K562 (cell line): ENCODE data around the gene MAD1L1. TPM values are rescaled to one million over a fixed set of nuclear protein-coding genes. Genes with fewer than 3 reads are reported as not detected.

Experiments
- BCLAF1 ChIP-seq, 2 experiments: fragments of 450-650 bp in 1 of 2; IDR thresholded peaks; 2 replicates each; pipeline ENCODE4 v1.6.1; 2011 to 2017; ENCODE audit warnings: low read depth in 2 of 2, antibody characterized with exemption in 1 of 2, borderline replicate concordance in 1 of 2, low read length in 1 of 2, mild to moderate bottlenecking in 1 of 2, mixed read lengths in 1 of 2; ENCODE audit not compliant: control insufficient read depth in 1 of 2
- CBX1 ChIP-seq: sonication (generic); IDR thresholded peaks from 2 replicates; pipeline ENCODE4 v1.6.1; 2016; ENCODE audit warnings: antibody characterized with exemption, low read depth, mild to moderate bottlenecking
- CBX3 ChIP-seq, 2 experiments: IDR thresholded peaks; 1 replicate in 1 of 2; 2 replicates in 1 of 2; pipeline ENCODE4 v1.6.1; 2012; ENCODE audit warnings: inconsistent platforms in 2 of 2, low read length in 2 of 2, borderline replicate concordance in 1 of 2, control low read depth in 1 of 2
- CBX5 ChIP-seq: IDR thresholded peaks from 2 replicates; pipeline ENCODE4 v1.6.1; 2014; ENCODE audit warnings: low read depth, borderline replicate concordance
- HDAC3 ChIP-seq: fragments of 450-650 bp; IDR thresholded peaks from 2 replicates; pipeline ENCODE4 v1.6.1; 2018; ENCODE audit warnings: borderline replicate concordance, mild to moderate bottlenecking, moderate library complexity; ENCODE audit not compliant: partially characterized antibody
- KDM5B ChIP-seq: fragments of 200-600 bp; sonication (generic); IDR thresholded peaks from 2 replicates; pipeline ENCODE4 v1.6.1; 2012; ENCODE audit warnings: low read depth, mild to moderate bottlenecking, moderate library complexity, low read length, control low read depth, inconsistent platforms; ENCODE audit not compliant: insufficient replicate concordance
- PHF21A ChIP-seq: fragments of 450-650 bp; IDR thresholded peaks from 2 replicates; pipeline ENCODE4 v1.6.1; 2017; ENCODE audit warnings: low read depth, borderline replicate concordance
- PPARD ChIP-seq: fragments of 250-450 bp; sonication (Bioruptor Pico); IDR thresholded peaks from 2 replicates; pipeline ENCODE4 v1.8.0; 2022; ENCODE audit warnings: inconsistent platforms, mild to moderate bottlenecking, moderate library complexity
- RBM22 ChIP-seq: fragments of 200-400 bp; formaldehyde crosslinking; IDR thresholded peaks from 2 replicates; pipeline ENCODE4 v1.6.1; 2018; ENCODE audit warnings: low read length, low read depth; ENCODE audit not compliant: poor library complexity, severe bottlenecking
- RFX7 ChIP-seq: fragments of 250-450 bp; sonication (Bioruptor Pico); IDR thresholded peaks from 2 replicates; pipeline ENCODE4 v1.5.1; 2021; ENCODE audit warnings: mild to moderate bottlenecking
- SREBF2 ChIP-seq: sonication (generic); formaldehyde crosslinking; IDR thresholded peaks from 2 replicates; pipeline ENCODE4 v1.4.0; 2020; ENCODE audit warnings: mild to moderate bottlenecking, missing genetic modification reagents
- TRIM28 ChIP-seq: fragments of 450-650 bp; IDR thresholded peaks from 2 replicates; pipeline ENCODE4 v1.6.1; 2017
- YBX1 ChIP-seq: fragments of 450-650 bp; IDR thresholded peaks from 2 replicates; pipeline ENCODE4 v1.7.1; 2016; ENCODE audit warnings: mild to moderate bottlenecking
- ZBTB17 ChIP-seq: fragments of 450-650 bp; formaldehyde crosslinking; IDR thresholded peaks from 2 replicates; pipeline ENCODE4 v1.4.0; 2020; ENCODE audit warnings: mild to moderate bottlenecking
- ZKSCAN1 ChIP-seq: fragments of 150-350 bp; IDR thresholded peaks from 2 replicates; pipeline ENCODE4 v1.6.1; 2016; ENCODE audit warnings: low read depth, low read length
- ZNF239 ChIP-seq: fragments of 250-450 bp; sonication (Bioruptor Pico); IDR thresholded peaks from 2 replicates; pipeline ENCODE4 v1.4.0; 2020; ENCODE audit warnings: mild to moderate bottlenecking
- ZNF311 ChIP-seq: fragments of 250-450 bp; sonication (Bioruptor Pico); IDR thresholded peaks from 2 replicates; pipeline ENCODE4 v1.4.0; 2020; ENCODE audit warnings: mild to moderate bottlenecking, moderate library complexity
- ZNF384 ChIP-seq: IDR thresholded peaks from 2 replicates; pipeline ENCODE4 v1.6.1; 2012; ENCODE audit warnings: low read depth, low read length, improper control_type of control experiment
- ZNF436 ChIP-seq: fragments of 250-450, 450-650 bp; sonication (Bioruptor Pico); formaldehyde crosslinking; IDR thresholded peaks from 2 replicates; pipeline ENCODE4 v1.7.0; 2020; ENCODE audit warnings: mild to moderate bottlenecking
- ZNF518B ChIP-seq: fragments of 250-450 bp; sonication (Bioruptor Pico); IDR thresholded peaks from 2 replicates; pipeline ENCODE4 v1.5.0; 2021; ENCODE audit warnings: mild to moderate bottlenecking, moderate library complexity
- ZNF699 ChIP-seq: fragments of 250-450 bp; sonication (Bioruptor Pico); IDR thresholded peaks from 2 replicates; pipeline ENCODE4 v1.8.0; 2021; ENCODE audit warnings: mild to moderate bottlenecking, moderate library complexity; ENCODE audit not compliant: insufficient replicate concordance
- ZNF766 ChIP-seq: fragments of 200-800 bp; sonication (Bioruptor generic); conservative IDR thresholded peaks from 2 replicates; pipeline ENCODE4 v1.6.1; 2016; ENCODE audit warnings: missing genetic modification characterization, missing compliant biosample characterization
- ZSCAN32 ChIP-seq: fragments of 450-650 bp; formaldehyde crosslinking; IDR thresholded peaks from 2 replicates; pipeline ENCODE4 v1.4.0; 2020; ENCODE audit warnings: mild to moderate bottlenecking, moderate library complexity
- polyA plus RNA-seq, 8 experiments: library from polyadenylated mRNA; depleted of rRNA in 4 of 8; stranded (reverse) in 5 of 8; unstranded in 3 of 8; fragments of >200 nt; fragmentation: Nextera tagmentation in 2 of 8; fragmentation: Illumina TruSeq in 1 of 8; extraction: Ambion mirVana in 2 of 8; extraction: Trizol in 1 of 8; gene quantifications; 2 replicates each; pipeline versions ENCODE4 v1.2.1 to v1.2.3, GENCODE V29; 2011 to 2014; ENCODE audit warnings: inconsistent platforms in 1 of 8, missing spikeins in 1 of 8
- total RNA-seq, 7 experiments: library from RNA; depleted of rRNA in 6 of 7; stranded (reverse); fragments of >200 nt in 6 of 7; fragmentation: Illumina TruSeq in 2 of 7; extraction: Trizol in 2 of 7; gene quantifications; 2 replicates each; pipeline versions ENCODE4 v1.2.1 to v1.2.3, GENCODE V29; 2011 to 2021; ENCODE audit warnings: low replicate concordance in 1 of 7

Gene MAD1L1
- total and polyA plus RNA-seq, 9 of the 15 experiments (the other 6 are each of a cell fraction or from before 2014, with no cell fraction given) = 1.7 to 89.7 (median 18.0) TPM

- TF ChIP-seq ZNF384 (peak; percentile 59), HDAC3 (no peak), RFX7 (CRISPR knock-in tag) (no peak), ZNF766 (CRISPR knock-in tag) (no peak), ZNF699 (CRISPR knock-in tag) (no peak), PHF21A (no peak), ZNF239 (CRISPR knock-in tag) (no peak), CBX1 (peak; percentile 89; the same call in 1 of the 2 replicates), ZBTB17 (CRISPR knock-in tag) (no peak), SREBF2 (CRISPR knock-in tag) (no peak), YBX1 (no peak), BCLAF1 (IDR thresholded peaks at IDR 0.05; ENCODE audit: borderline replicate concordance in 1 of 2, control insufficient read depth in 1 of 2, low read depth in 2 of 2, low read length in 1 of 2) (no peak), ZKSCAN1 (no peak), PPARD (no peak), ZNF436 (no peak), KDM5B (no peak), CBX5 (peak; percentile 96), ZSCAN32 (CRISPR knock-in tag) (no peak), TRIM28 (peak; percentile 99), CBX3 (IDR thresholded peaks at IDR 0.05; ENCODE audit: borderline replicate concordance in 1 of 2, low read length in 2 of 2) (peak; percentile 65 to 99), RBM22 (no peak), ZNF311 (CRISPR knock-in tag) (no peak), ZNF518B (CRISPR knock-in tag) (no peak)
Observed at GRCh38 chr7:2028733-2029132, 204.0 kb downstream of the MAD1L1 start (continued).
